ENCODE data around the gene PRAMEF11.
A peak's percentile ranks its signal among the peaks of the same experiment; 100 is the strongest.
"Not testable (repeated sequence)": the region's sequence is repeated elsewhere in the genome, so short reads cannot be mapped to it uniquely, and the experiment has no call there.

PRAMEF11 gene

DNA sequence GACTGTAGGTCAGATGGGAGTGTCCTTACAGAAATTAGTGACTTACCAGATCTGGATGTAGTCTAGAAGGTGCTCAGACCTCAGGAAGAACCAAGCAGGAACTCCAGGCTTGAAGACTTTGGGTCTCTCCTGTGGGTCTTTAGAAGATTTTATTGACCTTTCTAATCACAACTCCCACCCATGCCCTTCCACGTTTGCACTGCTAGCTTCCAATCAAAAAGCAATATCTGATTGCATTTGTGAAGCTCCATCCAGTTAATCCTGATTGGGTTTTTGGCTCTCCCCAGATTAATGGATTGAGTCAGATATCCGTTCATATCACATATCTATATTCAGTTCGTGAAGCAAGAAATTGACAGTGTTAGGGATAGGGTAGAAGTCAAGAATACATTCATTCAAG is at the start of gene PRAMEF11:
Gene PRAMEF11, minus strand, starts transcription at position 101 of the 400 bp plus-strand sequence. CDS start 2,621 bp downstream, outside the sequence.
- DNase-seq (ENCODE audit: low spot score); H3K27ac ChIP-seq; POLR2A ChIA-PET (ENCODE audit: low non-redundant PET); CTCF ChIA-PET: not testable (repeated sequence)

GRCh38 chr1:12878453-12878852 is 47.2 kb upstream of the PRAMEF11 start:
- POLR2A ChIA-PET (ENCODE audit: low non-redundant PET); CTCF ChIA-PET; H3K27ac ChIP-seq; DNase-seq (ENCODE audit: low spot score): not testable (repeated sequence)

DNA sequence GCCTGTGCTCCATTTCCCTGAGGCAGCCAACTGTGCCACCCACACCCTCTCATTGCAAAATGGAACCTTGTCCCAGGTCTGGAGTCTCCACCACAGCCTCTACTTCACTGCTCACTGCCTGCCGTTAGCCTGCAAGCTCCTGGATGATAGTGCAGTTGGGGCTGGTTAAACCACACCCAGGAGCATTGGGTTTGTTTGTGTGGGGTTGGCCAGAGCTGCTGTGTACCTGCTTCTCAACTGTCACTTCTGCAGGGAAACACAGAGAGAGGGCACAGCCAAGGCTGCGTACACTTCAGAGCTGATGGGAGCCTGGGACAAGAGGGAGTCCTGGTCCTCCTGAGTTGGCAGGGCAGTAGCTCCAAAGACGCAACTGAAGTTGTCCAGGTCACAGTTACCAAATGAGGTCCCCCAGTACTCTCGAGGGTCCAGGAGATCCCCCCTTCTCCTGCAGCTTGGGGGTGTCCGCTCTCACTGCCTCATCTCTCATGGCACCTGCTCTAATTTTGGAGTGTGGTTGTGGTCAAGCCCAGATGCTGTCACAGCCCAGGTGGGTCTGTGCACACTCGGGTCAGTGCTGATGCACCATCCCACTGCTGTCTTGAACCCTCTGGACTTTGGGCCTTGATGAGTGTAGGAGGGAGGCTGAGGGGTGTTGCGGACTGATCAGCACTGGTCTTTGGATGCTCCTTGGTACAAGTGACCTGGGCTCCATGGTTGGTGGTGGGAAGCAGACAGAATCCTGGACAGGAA is 32.1 kb upstream of the PRAMEF11 start:
- DNase-seq (ENCODE audit: low spot score); POLR2A ChIA-PET (ENCODE audit: low non-redundant PET); CTCF ChIA-PET; H3K27ac ChIP-seq: not testable (repeated sequence)

GRCh38 chr1:12856786-12857185 is 25.6 kb upstream of the PRAMEF11 start, which contains the start of gene PRAMEF2:
Gene PRAMEF2, plus strand, starts transcription at chr1:12857086. Its CDS starts 1,924 bp downstream, at chr1:12859010.
- H3K27ac ChIP-seq; DNase-seq (ENCODE audit: low spot score); CTCF ChIA-PET; POLR2A ChIA-PET (ENCODE audit: low non-redundant PET): not testable (repeated sequence)

DNA sequence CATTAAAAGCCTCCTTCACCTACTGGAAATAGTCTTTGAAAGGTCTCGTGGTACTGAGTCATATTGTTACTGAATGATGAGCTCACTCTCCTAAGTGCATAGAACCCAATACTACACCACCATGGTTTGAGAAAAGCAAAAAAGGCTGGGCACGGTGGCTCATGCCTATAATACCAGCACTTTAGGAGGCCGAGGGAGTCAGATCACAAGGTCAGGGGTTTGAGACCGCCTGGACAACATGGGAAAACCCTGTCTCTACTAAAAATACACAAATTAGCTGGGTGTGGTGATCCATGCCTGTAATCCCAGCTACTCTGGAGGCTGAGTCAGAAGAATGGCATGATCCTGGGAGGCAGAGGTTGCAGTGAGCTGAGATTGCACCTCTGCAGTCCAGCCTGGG is 20.6 kb upstream of the PRAMEF11 start:
- no peak for TF ChIP-seq CTCF (conservative IDR thresholded peaks at IDR 0.05; ENCODE audit: low read depth)
- peak overlapping the region; percentile 26; the same call in 1 of the 2 replicates for H3K27ac ChIP-seq
- CTCF ChIA-PET, result no interaction called here
- peak; percentile 56 for DNase-seq (ENCODE audit: low spot score)
- POLR2A ChIA-PET (ENCODE audit: low non-redundant PET), result no interaction called here

- H3K27ac ChIP-seq; DNase-seq (ENCODE audit: low spot score); POLR2A ChIA-PET (ENCODE audit: low non-redundant PET); CTCF ChIA-PET: not testable (repeated sequence)
These were observed 17.4 kb upstream of the PRAMEF11 start, which contains the start of gene HNRNPCL1 for GRCh38 chr1:12848620-12849019. Gene HNRNPCL1, minus strand, starts transcription at chr1:12848720. Its CDS starts 431 bp downstream, at chr1:12848289.

DNA sequence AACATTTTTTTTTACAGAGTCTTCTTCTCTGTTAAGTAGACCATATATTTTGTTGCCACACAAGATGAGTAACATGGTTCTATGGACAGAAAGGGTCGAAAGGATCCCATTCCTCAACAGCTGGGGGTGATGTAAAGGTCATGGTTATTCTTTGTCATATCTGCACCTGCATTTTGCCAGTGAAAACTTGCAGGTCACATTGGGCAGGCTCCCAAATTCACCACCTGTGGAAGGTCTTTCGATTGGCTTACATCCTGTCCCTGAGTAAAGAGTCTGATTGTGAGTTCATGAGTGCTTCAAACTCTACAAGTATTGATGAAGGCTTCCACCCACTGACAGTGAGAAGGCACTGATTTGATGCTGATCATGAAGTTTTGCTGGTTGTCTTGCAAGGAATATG is 2.0 kb upstream of the PRAMEF11 start:
- CTCF ChIA-PET; POLR2A ChIA-PET (ENCODE audit: low non-redundant PET); H3K27ac ChIP-seq; DNase-seq (ENCODE audit: low spot score): not testable (repeated sequence)

GRCh38 chr1:12819061-12819460 is 12.1 kb downstream of the PRAMEF11 start:
- H3K27ac ChIP-seq; DNase-seq (ENCODE audit: low spot score); POLR2A ChIA-PET (ENCODE audit: low non-redundant PET); CTCF ChIA-PET: not testable (repeated sequence)

GRCh38 chr1:12811409-12811784 is 19.8 kb downstream of the PRAMEF11 start:
- no peak for DNase-seq (ENCODE audit: low spot score)
- TF ChIP-seq CTCF (conservative IDR thresholded peaks at IDR 0.05; ENCODE audit: low read depth), result no peak
- ChIA-PET CTCF (interaction anchor here (0.6 kb wide), 1 partner anchor 16 kb away, joined by 7 read pairs; no protein-coding TSS in a partner anchor), POLR2A (ENCODE audit: low non-redundant PET) (no interaction called here)
- H3K27ac ChIP-seq, result peak overlapping the region; percentile 65

DNA sequence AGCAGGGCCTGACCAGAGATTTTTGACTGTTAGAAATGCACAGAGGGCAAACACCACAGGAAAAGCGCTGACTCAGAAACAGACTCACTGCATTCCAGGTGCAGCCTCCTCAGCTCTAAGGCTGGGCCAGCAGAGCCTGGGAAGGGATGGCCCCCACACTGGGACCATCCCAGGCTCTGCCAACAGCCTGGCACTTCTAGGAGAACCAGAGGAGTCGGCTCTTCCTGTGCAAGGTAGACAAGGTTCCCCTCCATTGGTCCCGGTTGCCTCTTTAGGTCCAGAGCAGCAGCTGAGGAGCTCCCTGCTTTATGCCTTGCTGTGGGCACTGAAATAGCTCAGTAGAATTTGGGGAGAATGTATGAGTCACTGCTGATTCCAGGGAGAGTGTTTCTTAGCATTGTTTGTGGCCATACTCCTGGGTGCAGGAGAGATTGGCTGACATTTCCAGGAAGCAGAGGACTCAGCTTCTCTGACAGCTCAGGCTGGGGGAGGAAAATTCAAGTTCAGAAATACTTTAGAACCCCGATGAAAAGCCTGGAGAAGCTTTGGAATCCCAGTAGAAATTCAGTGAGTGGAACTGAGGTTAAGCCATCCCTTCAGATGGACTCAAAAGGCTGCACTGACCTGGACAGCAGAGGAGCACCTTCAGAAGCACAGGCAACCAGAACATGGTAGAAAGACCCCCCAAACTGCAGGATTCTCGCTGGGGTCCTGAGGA is 20.4 kb downstream of the PRAMEF11 start:
- TF ChIP-seq CTCF (conservative IDR thresholded peaks at IDR 0.05; ENCODE audit: low read depth), result no peak
- CTCF ChIA-PET, result interaction anchor here (0.6 kb wide), 1 partner anchor 17 kb away, joined by 7 read pairs; no protein-coding TSS in a partner anchor
- peak overlapping the region; percentile 65 for H3K27ac ChIP-seq
- POLR2A ChIA-PET (ENCODE audit: low non-redundant PET), result interaction anchor here (0.6 kb wide), 1 partner anchor 626 kb away, joined by 5 read pairs; no protein-coding TSS in a partner anchor
- DNase-seq (ENCODE audit: low spot score), result peak; percentile 27

All from RWPE1 (cell line).